K562 (cell line): ENCODE measurements around the gene TAOK2. TPM values are rescaled to one million over a fixed set of nuclear protein-coding genes. Genes with fewer than 3 reads are reported as not detected.

Experiments used
- L3MBTL2 ChIP-seq: fragments of 450-650 bp; IDR thresholded peaks from 2 replicates; pipeline ENCODE4 v1.6.1; 2016; ENCODE audit warnings: mild to moderate bottlenecking, moderate library complexity
- POLR3A ChIP-seq: IDR thresholded peaks from 2 replicates; pipeline ENCODE4 v1.6.1; 2011; ENCODE audit warnings: borderline replicate concordance, mild to moderate bottlenecking, moderate library complexity; ENCODE audit not compliant: insufficient read length, insufficient read depth; ENCODE audit errors: extremely low read depth
- RBBP5 ChIP-seq: fragments of 200-600 bp; sonication (generic); IDR thresholded peaks from 2 replicates; pipeline ENCODE4 v1.6.1; 2012; ENCODE audit warnings: borderline replicate concordance, mild to moderate bottlenecking, low read length, control low read depth, inconsistent platforms; ENCODE audit not compliant: insufficient read depth, poor library complexity, severe bottlenecking
- RBM22 ChIP-seq: fragments of 200-400 bp; formaldehyde crosslinking; IDR thresholded peaks from 2 replicates; pipeline ENCODE4 v1.6.1; 2018; ENCODE audit warnings: low read length, low read depth; ENCODE audit not compliant: poor library complexity, severe bottlenecking
- SPI1 ChIP-seq: IDR thresholded peaks from 2 replicates; pipeline ENCODE4 v1.6.1; 2011; ENCODE audit warnings: low read depth, low read length, control low read depth, borderline replicate concordance
- SRF ChIP-seq, 2 experiments: fragments of 250-450, 450-650 bp in 1 of 2; sonication (Bioruptor Pico) in 1 of 2; sonication (generic) in 1 of 2; formaldehyde crosslinking; IDR thresholded peaks; 2 replicates each; pipeline versions ENCODE4 v1.5.0 to v1.5.1; 2020 to 2022; ENCODE audit warnings: mild to moderate bottlenecking in 1 of 2, missing genetic modification reagents in 1 of 2
- TEAD1 ChIP-seq, 2 experiments: fragments of 450-650 bp in 1 of 2; sonication (generic) in 1 of 2; formaldehyde crosslinking; IDR thresholded peaks; 2 replicates each; pipeline versions ENCODE4 v1.4.0 to v1.8.0; 2020 to 2022; ENCODE audit warnings: mild to moderate bottlenecking in 2 of 2, missing genetic modification reagents in 1 of 2
- XRCC5 ChIP-seq: fragments of 200-400 bp; formaldehyde crosslinking; IDR thresholded peaks from 2 replicates; pipeline ENCODE4 v1.6.1; 2017; ENCODE audit warnings: low read depth, mild to moderate bottlenecking, low read length
- polyA plus RNA-seq, 8 experiments: library from polyadenylated mRNA; depleted of rRNA in 4 of 8; stranded (reverse) in 5 of 8; unstranded in 3 of 8; fragments of >200 nt; fragmentation: Nextera tagmentation in 2 of 8; fragmentation: Illumina TruSeq in 1 of 8; extraction: Ambion mirVana in 2 of 8; extraction: Trizol in 1 of 8; gene quantifications; 2 replicates each; pipeline versions ENCODE4 v1.2.1 to v1.2.3, GENCODE V29; 2011 to 2014; ENCODE audit warnings: inconsistent platforms in 1 of 8, missing spikeins in 1 of 8
- total RNA-seq, 7 experiments: library from RNA; depleted of rRNA in 6 of 7; stranded (reverse); fragments of >200 nt in 6 of 7; fragmentation: Illumina TruSeq in 2 of 7; extraction: Trizol in 2 of 7; gene quantifications; 2 replicates each; pipeline versions ENCODE4 v1.2.1 to v1.2.3, GENCODE V29; 2011 to 2021; ENCODE audit warnings: low replicate concordance in 1 of 7
- TF ChIP-seq, protein P1 (sequence below), 2 experiments: fragments of 450-650 bp; formaldehyde crosslinking in 1 of 2; IDR thresholded peaks; 2 replicates each; pipeline versions ENCODE4 v1.4.0 to v1.6.1; 2014 to 2020; ENCODE audit warnings: mild to moderate bottlenecking in 2 of 2, borderline replicate concordance in 1 of 2, low read depth in 1 of 2
- TF ChIP-seq, protein P2 (sequence below): fragments of 450-650 bp; IDR thresholded peaks from 2 replicates; pipeline ENCODE4 v1.7.1; 2018; ENCODE audit warnings: mild to moderate bottlenecking, low read depth; ENCODE audit not compliant: partially characterized antibody
- TF ChIP-seq, protein P3 (sequence below): fragments of 450-650 bp; IDR thresholded peaks from 2 replicates; pipeline ENCODE4 v1.6.1; 2016; ENCODE audit warnings: borderline replicate concordance

TAOK2 gene
- total and polyA plus RNA-seq, 9 of the 15 experiments (the other 6 are each of a cell fraction or from before 2014, with no cell fraction given), result 0.10 to 41.8 (median 13.7) TPM

DNA sequence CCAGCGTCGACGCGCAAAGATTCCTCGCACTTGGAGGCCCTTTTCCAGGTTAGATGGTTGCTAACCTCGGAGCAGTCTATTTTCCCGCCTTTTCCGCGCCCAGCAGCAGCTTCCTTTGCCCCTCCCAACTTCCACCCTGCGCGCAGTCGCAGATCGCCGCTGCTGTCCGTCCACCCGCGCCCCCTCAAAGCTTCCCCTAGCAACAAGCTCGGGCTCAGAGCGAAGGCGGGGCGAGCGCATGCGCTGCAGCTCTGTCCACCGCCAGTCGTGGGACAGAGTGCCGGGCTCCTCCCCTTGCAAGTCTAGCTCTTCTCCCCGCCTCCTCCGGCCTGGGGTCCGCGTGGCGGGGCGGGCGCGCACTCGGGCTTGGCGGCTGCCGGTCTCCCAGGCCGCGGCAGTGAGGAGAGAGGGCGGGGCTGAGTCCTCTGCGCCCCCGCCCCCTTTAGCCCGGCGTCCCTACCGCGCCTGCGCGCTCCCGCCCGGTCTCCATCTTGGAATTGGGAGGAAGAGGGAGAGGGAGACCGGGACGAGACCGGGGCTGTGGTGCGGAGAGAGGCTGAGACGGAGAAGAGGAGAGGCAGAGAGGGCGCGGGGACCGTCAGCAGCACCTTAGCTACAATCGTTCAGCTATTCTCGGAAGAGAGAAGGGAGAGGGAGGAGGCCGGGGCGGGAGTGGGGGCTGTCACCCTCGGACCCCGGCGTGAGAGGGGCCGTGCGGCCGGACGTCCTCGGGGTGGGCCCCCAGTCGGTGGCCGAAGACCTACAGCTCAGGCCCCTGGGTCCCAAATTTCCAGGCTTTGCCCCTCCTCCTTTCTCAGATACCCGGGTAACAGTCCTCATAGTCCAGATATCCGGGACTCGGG lies at the start of gene TAOK2 (continued):
- peak; percentile 26 for TF ChIP-seq RBM22
- peak; percentile 100 for TF ChIP-seq L3MBTL2
- peak; percentile 53; the same call in 1 of the 2 replicates for TF ChIP-seq SPI1
- no peak for TF ChIP-seq POLR3A
- 0 out of 4 replicates have a peak, but pooled peaks of 1 of the 2 experiments have one; percentile 17 for TF ChIP-seq TEAD1 (CRISPR knock-in tag; IDR thresholded peaks at IDR 0.05)
- no peak for TF ChIP-seq SRF (CRISPR knock-in tag; IDR thresholded peaks at IDR 0.05)
- peak; percentile 43 for TF ChIP-seq RBBP5
- no peak for TF ChIP-seq XRCC5
- TF ChIP-seq, protein P1, sequence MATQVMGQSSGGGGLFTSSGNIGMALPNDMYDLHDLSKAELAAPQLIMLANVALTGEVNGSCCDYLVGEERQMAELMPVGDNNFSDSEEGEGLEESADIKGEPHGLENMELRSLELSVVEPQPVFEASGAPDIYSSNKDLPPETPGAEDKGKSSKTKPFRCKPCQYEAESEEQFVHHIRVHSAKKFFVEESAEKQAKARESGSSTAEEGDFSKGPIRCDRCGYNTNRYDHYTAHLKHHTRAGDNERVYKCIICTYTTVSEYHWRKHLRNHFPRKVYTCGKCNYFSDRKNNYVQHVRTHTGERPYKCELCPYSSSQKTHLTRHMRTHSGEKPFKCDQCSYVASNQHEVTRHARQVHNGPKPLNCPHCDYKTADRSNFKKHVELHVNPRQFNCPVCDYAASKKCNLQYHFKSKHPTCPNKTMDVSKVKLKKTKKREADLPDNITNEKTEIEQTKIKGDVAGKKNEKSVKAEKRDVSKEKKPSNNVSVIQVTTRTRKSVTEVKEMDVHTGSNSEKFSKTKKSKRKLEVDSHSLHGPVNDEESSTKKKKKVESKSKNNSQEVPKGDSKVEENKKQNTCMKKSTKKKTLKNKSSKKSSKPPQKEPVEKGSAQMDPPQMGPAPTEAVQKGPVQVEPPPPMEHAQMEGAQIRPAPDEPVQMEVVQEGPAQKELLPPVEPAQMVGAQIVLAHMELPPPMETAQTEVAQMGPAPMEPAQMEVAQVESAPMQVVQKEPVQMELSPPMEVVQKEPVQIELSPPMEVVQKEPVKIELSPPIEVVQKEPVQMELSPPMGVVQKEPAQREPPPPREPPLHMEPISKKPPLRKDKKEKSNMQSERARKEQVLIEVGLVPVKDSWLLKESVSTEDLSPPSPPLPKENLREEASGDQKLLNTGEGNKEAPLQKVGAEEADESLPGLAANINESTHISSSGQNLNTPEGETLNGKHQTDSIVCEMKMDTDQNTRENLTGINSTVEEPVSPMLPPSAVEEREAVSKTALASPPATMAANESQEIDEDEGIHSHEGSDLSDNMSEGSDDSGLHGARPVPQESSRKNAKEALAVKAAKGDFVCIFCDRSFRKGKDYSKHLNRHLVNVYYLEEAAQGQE (IDR thresholded peaks at IDR 0.05; ENCODE audit: borderline replicate concordance), result no peak; the same call in 1 of the 2 replicates
- TF ChIP-seq, protein P1 (CRISPR knock-in tag; IDR thresholded peaks at IDR 0.05; ENCODE audit: low read depth), result peak; percentile 65; the same call in 1 of the 2 replicates
- TF ChIP-seq, protein P2, sequence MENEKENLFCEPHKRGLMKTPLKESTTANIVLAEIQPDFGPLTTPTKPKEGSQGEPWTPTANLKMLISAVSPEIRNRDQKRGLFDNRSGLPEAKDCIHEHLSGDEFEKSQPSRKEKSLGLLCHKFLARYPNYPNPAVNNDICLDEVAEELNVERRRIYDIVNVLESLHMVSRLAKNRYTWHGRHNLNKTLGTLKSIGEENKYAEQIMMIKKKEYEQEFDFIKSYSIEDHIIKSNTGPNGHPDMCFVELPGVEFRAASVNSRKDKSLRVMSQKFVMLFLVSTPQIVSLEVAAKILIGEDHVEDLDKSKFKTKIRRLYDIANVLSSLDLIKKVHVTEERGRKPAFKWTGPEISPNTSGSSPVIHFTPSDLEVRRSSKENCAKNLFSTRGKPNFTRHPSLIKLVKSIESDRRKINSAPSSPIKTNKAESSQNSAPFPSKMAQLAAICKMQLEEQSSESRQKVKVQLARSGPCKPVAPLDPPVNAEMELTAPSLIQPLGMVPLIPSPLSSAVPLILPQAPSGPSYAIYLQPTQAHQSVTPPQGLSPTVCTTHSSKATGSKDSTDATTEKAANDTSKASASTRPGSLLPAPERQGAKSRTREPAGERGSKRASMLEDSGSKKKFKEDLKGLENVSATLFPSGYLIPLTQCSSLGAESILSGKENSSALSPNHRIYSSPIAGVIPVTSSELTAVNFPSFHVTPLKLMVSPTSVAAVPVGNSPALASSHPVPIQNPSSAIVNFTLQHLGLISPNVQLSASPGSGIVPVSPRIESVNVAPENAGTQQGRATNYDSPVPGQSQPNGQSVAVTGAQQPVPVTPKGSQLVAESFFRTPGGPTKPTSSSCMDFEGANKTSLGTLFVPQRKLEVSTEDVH, result peak; percentile 95
- TF ChIP-seq, protein P3, sequence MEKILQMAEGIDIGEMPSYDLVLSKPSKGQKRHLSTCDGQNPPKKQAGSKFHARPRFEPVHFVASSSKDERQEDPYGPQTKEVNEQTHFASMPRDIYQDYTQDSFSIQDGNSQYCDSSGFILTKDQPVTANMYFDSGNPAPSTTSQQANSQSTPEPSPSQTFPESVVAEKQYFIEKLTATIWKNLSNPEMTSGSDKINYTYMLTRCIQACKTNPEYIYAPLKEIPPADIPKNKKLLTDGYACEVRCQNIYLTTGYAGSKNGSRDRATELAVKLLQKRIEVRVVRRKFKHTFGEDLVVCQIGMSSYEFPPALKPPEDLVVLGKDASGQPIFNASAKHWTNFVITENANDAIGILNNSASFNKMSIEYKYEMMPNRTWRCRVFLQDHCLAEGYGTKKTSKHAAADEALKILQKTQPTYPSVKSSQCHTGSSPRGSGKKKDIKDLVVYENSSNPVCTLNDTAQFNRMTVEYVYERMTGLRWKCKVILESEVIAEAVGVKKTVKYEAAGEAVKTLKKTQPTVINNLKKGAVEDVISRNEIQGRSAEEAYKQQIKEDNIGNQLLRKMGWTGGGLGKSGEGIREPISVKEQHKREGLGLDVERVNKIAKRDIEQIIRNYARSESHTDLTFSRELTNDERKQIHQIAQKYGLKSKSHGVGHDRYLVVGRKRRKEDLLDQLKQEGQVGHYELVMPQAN, result peak; percentile 68; the same call in 1 of the 2 replicates
